Measurements from ENCODE around the gene SLC24A3. TPM values are rescaled to one million over a fixed set of nuclear protein-coding genes. Genes with fewer than 3 reads are reported as not detected.

SLC24A3 gene
- total RNA-seq, 1 experiment from 2014 or later = 0.14 TPM

- Mint-ChIP-seq H3K36me3 (ENCODE audit: insufficient read depth, unreplicated experiment) (no peaks in the 10 kb centered on the region), H3K9me3 (ENCODE audit: unreplicated experiment) (no peaks in the 10 kb centered on the region), H3K27me3 (ENCODE audit: insufficient read depth, unreplicated experiment) (peaks cover 3% of the 10 kb centered on the region), H3K27ac (ENCODE audit: unreplicated experiment) (no peak overlapping the region), H3K4me1 (ENCODE audit: low read depth, unreplicated experiment) (no peaks in the 10 kb centered on the region), H3K4me3 (ENCODE audit: unreplicated experiment) (no peak overlapping the region)
- Histone ChIP-seq H3K4me1 (no peaks in the 10 kb centered on the region), H3K4me3 (ENCODE audit: low read depth, low read length) (no peak overlapping the region), H3K9me3 (no peaks in the 10 kb centered on the region), H3K27me3 (replicated peaks; ENCODE audit: control insufficient read depth, insufficient read depth, low read length) (no peaks in the 10 kb centered on the region), H3K36me3 (ENCODE audit: control insufficient read depth, insufficient read depth, low read length) (no peaks in the 10 kb centered on the region)
- intact Hi-C loops (cut with micrococcal nuclease; ENCODE audit: unreplicated experiment) = no loop called here
- no peak for DNase-seq
- POLR2A ChIA-PET = no interaction called here
- TF ChIP-seq, protein P1, sequence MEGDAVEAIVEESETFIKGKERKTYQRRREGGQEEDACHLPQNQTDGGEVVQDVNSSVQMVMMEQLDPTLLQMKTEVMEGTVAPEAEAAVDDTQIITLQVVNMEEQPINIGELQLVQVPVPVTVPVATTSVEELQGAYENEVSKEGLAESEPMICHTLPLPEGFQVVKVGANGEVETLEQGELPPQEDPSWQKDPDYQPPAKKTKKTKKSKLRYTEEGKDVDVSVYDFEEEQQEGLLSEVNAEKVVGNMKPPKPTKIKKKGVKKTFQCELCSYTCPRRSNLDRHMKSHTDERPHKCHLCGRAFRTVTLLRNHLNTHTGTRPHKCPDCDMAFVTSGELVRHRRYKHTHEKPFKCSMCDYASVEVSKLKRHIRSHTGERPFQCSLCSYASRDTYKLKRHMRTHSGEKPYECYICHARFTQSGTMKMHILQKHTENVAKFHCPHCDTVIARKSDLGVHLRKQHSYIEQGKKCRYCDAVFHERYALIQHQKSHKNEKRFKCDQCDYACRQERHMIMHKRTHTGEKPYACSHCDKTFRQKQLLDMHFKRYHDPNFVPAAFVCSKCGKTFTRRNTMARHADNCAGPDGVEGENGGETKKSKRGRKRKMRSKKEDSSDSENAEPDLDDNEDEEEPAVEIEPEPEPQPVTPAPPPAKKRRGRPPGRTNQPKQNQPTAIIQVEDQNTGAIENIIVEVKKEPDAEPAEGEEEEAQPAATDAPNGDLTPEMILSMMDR (IDR thresholded peaks at IDR 0.05; ENCODE audit: insufficient read depth in 1 of 2, low read depth in 1 of 2, low read length in 1 of 2, severe bottlenecking in 1 of 2, unreplicated experiment in 1 of 2) = no peak
- CTCF ChIA-PET = no interaction called here
- no TSS peak for BruUV-seq (replicated peaks)
These were observed 165.6 kb downstream of the SLC24A3 start for GRCh38 chr20:19378058-19378457.

DNA sequence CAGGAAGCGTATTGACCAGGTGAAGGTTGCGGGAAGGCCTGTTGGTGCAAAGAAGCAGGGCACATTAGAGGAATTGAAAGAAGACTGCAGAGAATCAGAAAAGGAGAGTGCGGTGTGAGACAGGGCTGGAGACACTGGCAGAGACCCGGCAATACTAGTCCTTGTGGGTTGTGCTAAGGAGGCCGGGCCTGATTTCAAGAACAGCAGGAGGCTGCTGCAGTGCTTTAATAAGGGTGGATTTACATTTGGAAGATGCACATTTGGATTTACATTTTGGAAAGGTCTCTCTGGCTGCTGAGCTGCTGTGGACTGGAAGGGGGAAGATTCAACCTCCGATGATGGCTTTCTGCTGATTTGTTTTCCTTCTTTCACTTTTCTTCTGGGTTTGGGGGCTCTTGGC, 167.8 kb downstream of the SLC24A3 start:
- Histone ChIP-seq H3K4me3 (ENCODE audit: low read depth, low read length) (no peak overlapping the region), H3K27me3 (replicated peaks; ENCODE audit: control insufficient read depth, insufficient read depth, low read length) (no peaks in the 10 kb centered on the region), H3K9me3 (no peaks in the 10 kb centered on the region), H3K4me1 (no peaks in the 10 kb centered on the region), H3K36me3 (ENCODE audit: control insufficient read depth, insufficient read depth, low read length) (no peaks in the 10 kb centered on the region)
- Mint-ChIP-seq H3K27me3 (ENCODE audit: insufficient read depth, unreplicated experiment) (peaks cover 3% of the 10 kb centered on the region), H3K9me3 (ENCODE audit: unreplicated experiment) (no peaks in the 10 kb centered on the region), H3K36me3 (ENCODE audit: insufficient read depth, unreplicated experiment) (no peaks in the 10 kb centered on the region), H3K4me1 (ENCODE audit: low read depth, unreplicated experiment) (no peaks in the 10 kb centered on the region), H3K4me3 (ENCODE audit: unreplicated experiment) (no peak overlapping the region), H3K27ac (ENCODE audit: unreplicated experiment) (no peak overlapping the region)
- intact Hi-C loops (cut with micrococcal nuclease; ENCODE audit: unreplicated experiment) = no loop called here
- TF ChIP-seq, protein P1 (IDR thresholded peaks at IDR 0.05; ENCODE audit: insufficient read depth in 1 of 2, low read depth in 1 of 2, low read length in 1 of 2, severe bottlenecking in 1 of 2, unreplicated experiment in 1 of 2) = no peak
- BruUV-seq (replicated peaks) = no TSS peak
- DNase-seq = no peak
- ChIA-PET CTCF (no interaction called here), POLR2A (no interaction called here)

DNA sequence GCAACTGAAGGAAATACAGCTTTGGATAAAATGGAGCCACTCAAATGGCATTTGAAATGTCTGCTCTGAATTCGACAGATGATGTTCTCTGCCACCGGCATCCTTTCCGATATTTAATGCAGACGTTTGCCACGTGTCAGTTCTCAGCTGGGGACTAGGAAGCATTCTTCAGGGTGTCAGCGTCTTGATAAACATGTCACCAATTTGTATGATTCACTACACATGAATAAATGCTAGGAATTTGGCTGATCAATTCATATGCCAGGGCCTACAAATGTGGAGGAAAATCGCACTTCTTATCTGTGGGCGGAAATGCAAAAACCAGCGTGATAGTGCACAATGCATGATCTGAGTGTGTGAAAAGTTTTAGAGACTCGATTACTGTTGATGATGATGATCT, 169.5 kb downstream of the SLC24A3 start:
- BruUV-seq (replicated peaks) = no TSS peak
- ChIA-PET CTCF (no interaction called here), POLR2A (no interaction called here)
- no peak overlapping the region for H3K27ac Mint-ChIP-seq (ENCODE audit: unreplicated experiment)
- no peak overlapping the region for H3K4me3 Mint-ChIP-seq (ENCODE audit: unreplicated experiment)
- no peak overlapping the region for H3K4me3 ChIP-seq (ENCODE audit: low read depth, low read length)
- H3K4me1 ChIP-seq = no peaks in the 10 kb centered on the region
- H3K27me3 ChIP-seq (replicated peaks; ENCODE audit: control insufficient read depth, insufficient read depth, low read length) = no peaks in the 10 kb centered on the region
- TF ChIP-seq, protein P1 (IDR thresholded peaks at IDR 0.05; ENCODE audit: insufficient read depth in 1 of 2, low read depth in 1 of 2, low read length in 1 of 2, severe bottlenecking in 1 of 2, unreplicated experiment in 1 of 2) = no peak
- no peak for DNase-seq
- H3K36me3 ChIP-seq (ENCODE audit: control insufficient read depth, insufficient read depth, low read length) = no peaks in the 10 kb centered on the region
- H3K27me3 Mint-ChIP-seq (ENCODE audit: insufficient read depth, unreplicated experiment) = peaks cover 3% of the 10 kb centered on the region
- H3K4me1 Mint-ChIP-seq (ENCODE audit: low read depth, unreplicated experiment) = no peaks in the 10 kb centered on the region
- no peaks in the 10 kb centered on the region for H3K9me3 ChIP-seq
- intact Hi-C loops (cut with micrococcal nuclease; ENCODE audit: unreplicated experiment) = no loop called here
- H3K9me3 Mint-ChIP-seq (ENCODE audit: unreplicated experiment) = no peaks in the 10 kb centered on the region
- no peaks in the 10 kb centered on the region for H3K36me3 Mint-ChIP-seq (ENCODE audit: insufficient read depth, unreplicated experiment)
